ENCODE results near the gene ZNF862.

DNA sequence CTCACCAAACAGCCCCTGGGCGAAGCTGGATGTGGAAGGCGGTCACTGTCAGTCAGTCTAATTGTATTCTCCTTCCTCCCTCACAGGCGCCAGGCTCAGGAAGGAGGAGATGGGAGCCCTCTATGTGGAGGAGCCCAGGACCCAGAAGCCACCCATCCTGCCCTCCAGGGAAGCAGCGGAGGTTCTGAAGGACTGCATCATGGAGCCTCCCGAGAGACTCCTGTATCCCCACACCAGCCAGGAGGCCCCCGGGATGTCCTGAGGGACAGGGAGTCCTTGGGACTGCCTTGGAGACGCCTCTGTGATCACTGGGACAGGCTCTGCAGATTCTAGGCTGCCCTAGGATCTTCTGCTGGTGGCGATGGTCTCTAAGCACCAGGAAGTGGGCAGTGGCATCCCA lies 25.8 kb downstream of the ZNF862 start:
- TF ChIP-seq MXI1 (IDR thresholded peaks at IDR 0.05; ENCODE audit: low read depth, low read length) (no peak), EP300 (IDR thresholded peaks at IDR 0.05; ENCODE audit: borderline replicate concordance in 1 of 2, low read depth in 1 of 2, low read length in 1 of 2) (no peak)
